H9 (cell line): Measurements from ENCODE around the gene YRDC. TPM values are rescaled to one million over a fixed set of nuclear protein-coding genes. Genes with fewer than 3 reads are reported as not detected.

Experiments
- DNase-seq: peaks from one replicate; pipeline ENCODE4 v3.0.0-alpha.2; 2017
- H2AFZ ChIP-seq: one replicate; pipeline ENCODE4 v1.6.1; 2013; ENCODE audit warnings: mild to moderate bottlenecking, low read length, control low read depth, moderate library complexity
- H2AK5ac ChIP-seq: 2 replicates; pipeline ENCODE4 v1.6.1; 2013; ENCODE audit warnings: low read length, control low read depth, mixed read lengths; ENCODE audit not compliant: insufficient read length
- H2BK120ac ChIP-seq: one replicate; pipeline ENCODE4 v1.6.1; 2013; ENCODE audit warnings: low read depth, mild to moderate bottlenecking, low read length, control low read depth, inconsistent platforms; ENCODE audit not compliant: poor library complexity, severe bottlenecking
- H2BK12ac ChIP-seq: 2 replicates; pipeline ENCODE4 v1.6.1; 2013; ENCODE audit warnings: low read length, control low read depth, mixed read lengths, low read depth; ENCODE audit not compliant: insufficient read length
- H2BK15ac ChIP-seq: 2 replicates; pipeline ENCODE4 v1.6.1; 2013; ENCODE audit warnings: low read depth, low read length, control low read depth
- H2BK20ac ChIP-seq: one replicate; pipeline ENCODE4 v1.6.1; 2013; ENCODE audit warnings: low read depth, mild to moderate bottlenecking, low read length, control low read depth, inconsistent platforms; ENCODE audit not compliant: poor library complexity, severe bottlenecking
- H2BK5ac ChIP-seq: 2 replicates; pipeline ENCODE4 v1.6.1; 2013; ENCODE audit warnings: low read length, control low read depth, mixed read lengths; ENCODE audit not compliant: insufficient read length
- H3K14ac ChIP-seq: 2 replicates; pipeline ENCODE4 v1.6.1; 2013; ENCODE audit warnings: low read length, control low read depth; ENCODE audit not compliant: insufficient read depth
- H3K18ac ChIP-seq: 2 replicates; pipeline ENCODE4 v1.6.1; 2013; ENCODE audit warnings: low read depth, mild to moderate bottlenecking, mixed read lengths, low read length, control low read depth; ENCODE audit not compliant: insufficient read length
- H3K23ac ChIP-seq: 2 replicates; pipeline ENCODE4 v1.6.1; 2013; ENCODE audit warnings: low read length, control low read depth, mixed read lengths, low read depth; ENCODE audit not compliant: insufficient read length
- H3K23me2 ChIP-seq: 2 replicates; pipeline ENCODE4 v1.6.1; 2013; ENCODE audit warnings: low read depth, mild to moderate bottlenecking, mixed read lengths, low read length, control low read depth; ENCODE audit not compliant: insufficient read length, poor library complexity, severe bottlenecking
- H3K27ac ChIP-seq: 2 replicates; pipeline ENCODE4 v1.5.1; 2013; ENCODE audit warnings: low read length, control low read depth, mixed read lengths, low read depth; ENCODE audit not compliant: insufficient read length
- H3K27me3 ChIP-seq: 2 replicates; pipeline ENCODE4 v1.6.1; 2013; ENCODE audit warnings: low read length, control low read depth, inconsistent platforms; ENCODE audit not compliant: insufficient read depth
- H3K4ac ChIP-seq: 2 replicates; pipeline ENCODE4 v1.6.1; 2013; ENCODE audit warnings: low read depth, mild to moderate bottlenecking, control low read depth, inconsistent platforms, low read length, moderate library complexity
- H3K4me1 ChIP-seq: 2 replicates; pipeline ENCODE4 v1.6.1; 2013; ENCODE audit warnings: low read length, control low read depth, inconsistent platforms; ENCODE audit not compliant: insufficient read depth
- H3K4me2 ChIP-seq: 2 replicates; pipeline ENCODE4 v1.6.1; 2013; ENCODE audit warnings: low read length, control low read depth, mixed read lengths; ENCODE audit not compliant: insufficient read length, insufficient read depth
- H3K56ac ChIP-seq: 2 replicates; pipeline ENCODE4 v1.6.1; 2013; ENCODE audit warnings: low read depth, mild to moderate bottlenecking, mixed read lengths, low read length, control low read depth; ENCODE audit not compliant: insufficient read length
- H3K79me1 ChIP-seq: 2 replicates; pipeline ENCODE4 v1.6.1; 2013; ENCODE audit warnings: low read depth, mild to moderate bottlenecking, moderate library complexity, low read length, control low read depth, inconsistent platforms; ENCODE audit not compliant: insufficient read depth, poor library complexity, severe bottlenecking
- H3K79me2 ChIP-seq: 2 replicates; pipeline ENCODE4 v1.6.1; 2013; ENCODE audit warnings: low read length, control low read depth, inconsistent platforms; ENCODE audit not compliant: insufficient read depth
- H3K9ac ChIP-seq: 2 replicates; pipeline ENCODE4 v1.6.1; 2013; ENCODE audit warnings: low read length, control low read depth, mixed read lengths; ENCODE audit not compliant: insufficient read length; ENCODE audit errors: extremely low read depth
- H3K9me3 ChIP-seq: one replicate; pipeline ENCODE4 v1.6.1; 2013; ENCODE audit warnings: low read depth, low read length, inconsistent platforms; ENCODE audit not compliant: control insufficient read depth
- H3T11ph ChIP-seq: one replicate; pipeline ENCODE4 v1.6.1; 2013; ENCODE audit warnings: mild to moderate bottlenecking, low read length, control low read depth, inconsistent platforms
- H4K20me1 ChIP-seq: one replicate; pipeline ENCODE4 v1.6.1; 2013; ENCODE audit not compliant: control insufficient read depth, insufficient read length, insufficient read depth
- H4K5ac ChIP-seq: 2 replicates; pipeline ENCODE4 v1.6.1; 2013; ENCODE audit warnings: low read depth, mild to moderate bottlenecking, mixed read lengths, low read length, control low read depth; ENCODE audit not compliant: insufficient read length
- H4K8ac ChIP-seq: replicated peaks from 2 replicates; pipeline ENCODE4 v1.6.1; 2013; ENCODE audit warnings: low read length, control low read depth, mixed read lengths, low read depth; ENCODE audit not compliant: insufficient read length
- H4K91ac ChIP-seq: 2 replicates; pipeline ENCODE4 v1.6.1; 2013; ENCODE audit warnings: low read depth, mild to moderate bottlenecking, moderate library complexity, mixed read lengths, low read length, control low read depth; ENCODE audit not compliant: insufficient read length
- H3K27ac Mint-ChIP-seq, 3 experiments: 2 replicates in 2 of 3; 3 replicates in 1 of 3; pipeline ENCODE4 v1.8.0; 2020 to 2021; ENCODE audit warnings: mixed read lengths in 3 of 3, mild to moderate bottlenecking in 1 of 3, moderate library complexity in 1 of 3
- H3K27me3 Mint-ChIP-seq: 2 replicates; pipeline ENCODE4 v1.8.0; 2021; ENCODE audit warnings: low read depth, mild to moderate bottlenecking, moderate library complexity, mixed read lengths
- H3K36me3 Mint-ChIP-seq, 3 experiments: 2 replicates in 2 of 3; 3 replicates in 1 of 3; pipeline ENCODE4 v1.8.0; 2020 to 2021; ENCODE audit warnings: low read depth in 3 of 3, mixed read lengths in 3 of 3; ENCODE audit not compliant: insufficient read depth in 1 of 3
- H3K4me1 Mint-ChIP-seq, 2 experiments: 2 replicates each; pipeline ENCODE4 v1.8.0; 2020; ENCODE audit warnings: mixed read lengths in 2 of 2
- H3K4me3 Mint-ChIP-seq, 2 experiments: 2 replicates in 1 of 2; 3 replicates in 1 of 2; pipeline ENCODE4 v1.8.0; 2020 to 2021; ENCODE audit warnings: mild to moderate bottlenecking in 2 of 2, mixed read lengths in 2 of 2, moderate library complexity in 1 of 2
- H3K9me3 Mint-ChIP-seq, 2 experiments: 2 replicates in 1 of 2; 3 replicates in 1 of 2; pipeline ENCODE4 v1.8.0; 2020; ENCODE audit warnings: mild to moderate bottlenecking in 2 of 2, mixed read lengths in 2 of 2, moderate library complexity in 1 of 2
- total RNA-seq: library from RNA; stranded (reverse); gene quantifications from 2 replicates; pipeline ENCODE4 v1.2.1, GENCODE V29; 2021
- TF ChIP-seq, protein P1 (sequence below): fragments of 200-600 bp; sonication (generic); conservative IDR thresholded peaks from 3 replicates; pipeline ENCODE4 v1.8.0; 2021; ENCODE audit warnings: antibody characterized with exemption, mild to moderate bottlenecking

The YRDC gene
- total RNA-seq, 1 experiment from 2014 or later, result 28.0 TPM

DNA sequence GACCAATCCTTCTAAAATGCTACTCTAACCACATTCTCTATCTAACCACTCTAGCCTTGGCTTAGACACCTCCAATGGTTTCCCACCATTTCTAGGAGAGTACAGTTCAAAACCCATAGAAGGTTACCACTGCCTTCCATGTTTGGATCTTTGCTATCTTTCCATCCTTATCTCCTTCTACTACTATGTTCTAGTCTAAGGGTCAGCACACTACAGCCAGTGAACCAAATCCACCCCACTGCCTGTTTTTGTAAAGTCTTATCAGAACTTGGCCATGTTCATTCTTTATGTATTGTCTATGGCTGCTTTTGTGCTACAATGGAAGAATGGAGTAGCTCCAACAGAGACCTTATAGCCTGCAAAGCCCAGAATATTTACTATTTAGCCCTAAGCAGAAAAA, 45.1 kb upstream of the YRDC start:
- Histone ChIP-seq H3K56ac (no peak overlapping the region), H2BK20ac (no peak overlapping the region), H3K23ac (no peak overlapping the region), H3K9ac (no peak overlapping the region), H3K4me1 (no peaks in the 10 kb centered on the region), H3K9me3 (no peaks in the 10 kb centered on the region), H3K23me2 (no peaks in the 10 kb centered on the region), H3K18ac (no peak overlapping the region), H3K27ac (no peak overlapping the region), H4K91ac (no peak overlapping the region), H3K27me3 (no peaks in the 10 kb centered on the region), H2AFZ (no peak overlapping the region), H3K4ac (no peak overlapping the region), H2BK5ac (no peak overlapping the region), H3K4me2 (no peak overlapping the region), H4K5ac (no peak overlapping the region), H3K79me2 (peaks cover 2% of the 10 kb centered on the region; the same call in 1 of the 2 replicates), H2BK12ac (no peak overlapping the region), H4K20me1 (no peaks in the 10 kb centered on the region), H3K14ac (no peak overlapping the region), H2BK120ac (no peak overlapping the region), H3T11ph (no peak overlapping the region), H2AK5ac (no peak overlapping the region), H4K8ac (no peak overlapping the region), H3K79me1 (peaks cover 4% of the 10 kb centered on the region), H2BK15ac (no peak overlapping the region)
- no peak for DNase-seq
- TF ChIP-seq, protein P1, sequence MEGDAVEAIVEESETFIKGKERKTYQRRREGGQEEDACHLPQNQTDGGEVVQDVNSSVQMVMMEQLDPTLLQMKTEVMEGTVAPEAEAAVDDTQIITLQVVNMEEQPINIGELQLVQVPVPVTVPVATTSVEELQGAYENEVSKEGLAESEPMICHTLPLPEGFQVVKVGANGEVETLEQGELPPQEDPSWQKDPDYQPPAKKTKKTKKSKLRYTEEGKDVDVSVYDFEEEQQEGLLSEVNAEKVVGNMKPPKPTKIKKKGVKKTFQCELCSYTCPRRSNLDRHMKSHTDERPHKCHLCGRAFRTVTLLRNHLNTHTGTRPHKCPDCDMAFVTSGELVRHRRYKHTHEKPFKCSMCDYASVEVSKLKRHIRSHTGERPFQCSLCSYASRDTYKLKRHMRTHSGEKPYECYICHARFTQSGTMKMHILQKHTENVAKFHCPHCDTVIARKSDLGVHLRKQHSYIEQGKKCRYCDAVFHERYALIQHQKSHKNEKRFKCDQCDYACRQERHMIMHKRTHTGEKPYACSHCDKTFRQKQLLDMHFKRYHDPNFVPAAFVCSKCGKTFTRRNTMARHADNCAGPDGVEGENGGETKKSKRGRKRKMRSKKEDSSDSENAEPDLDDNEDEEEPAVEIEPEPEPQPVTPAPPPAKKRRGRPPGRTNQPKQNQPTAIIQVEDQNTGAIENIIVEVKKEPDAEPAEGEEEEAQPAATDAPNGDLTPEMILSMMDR, result no peak
- H3K4me1 Mint-ChIP-seq, result peaks cover 0 to 2% of the 10 kb centered on the region in 2 experiments; a peak in 1 of 4 replicates
- peaks cover 1 to 24% (median 16%) of the 10 kb centered on the region in 3 experiments for H3K36me3 Mint-ChIP-seq
- no peak overlapping the region for H3K4me3 Mint-ChIP-seq
- peak overlapping the region in 1 of 3 experiments; percentile 19; a peak in 2 of 7 replicates for H3K27ac Mint-ChIP-seq
- H3K9me3 Mint-ChIP-seq, result no peaks in the 10 kb centered on the region
- no peaks in the 10 kb centered on the region for H3K27me3 Mint-ChIP-seq
